LNCaP clone FGC (cell line): Measurements from ENCODE around the gene CHMP3.

Source experiments
- DNase-seq: peaks from one replicate; pipeline ENCODE4 v3.0.0-alpha.2; 2011; ENCODE audit warnings: low read depth
- H3K4me3 ChIP-seq: 2 replicates; pipeline ENCODE4 v1.5.1; 2011; ENCODE audit warnings: mild to moderate bottlenecking, low read depth, low read length, control low read depth
- CTCF ChIP-seq: IDR thresholded peaks from 2 replicates; pipeline ENCODE4 v1.5.1; 2012; ENCODE audit warnings: mild to moderate bottlenecking; ENCODE audit not compliant: control insufficient read depth, insufficient read depth; ENCODE audit errors: extremely low read depth

Gene CHMP3

GRCh38 chr2:86488561-86489250 is 74.5 kb downstream of the CHMP3 start:
- DNase-seq: no peak
- no peak for TF ChIP-seq CTCF
- H3K4me3 ChIP-seq: no peak overlapping the region

- no peak for DNase-seq
- TF ChIP-seq CTCF: no peak
- no peak overlapping the region for H3K4me3 ChIP-seq
Observed at GRCh38 chr2:86487062-86487461, 76.2 kb downstream of the CHMP3 start.

GRCh38 chr2:86485802-86486201 is 77.4 kb downstream of the CHMP3 start:
- H3K4me3 ChIP-seq: no peak overlapping the region
- DNase-seq: no peak
- TF ChIP-seq CTCF: no peak

- H3K4me3 ChIP-seq: no peak overlapping the region
- no peak for TF ChIP-seq CTCF
- no peak for DNase-seq
Observed at GRCh38 chr2:86485103-86485502, 78.1 kb downstream of the CHMP3 start.

- no peak for TF ChIP-seq CTCF
- no peak for DNase-seq
- H3K4me3 ChIP-seq: no peak overlapping the region
Observed at GRCh38 chr2:86484385-86484784, 78.9 kb downstream of the CHMP3 start.

- TF ChIP-seq CTCF: no peak
- no peak for DNase-seq
- no peak overlapping the region for H3K4me3 ChIP-seq
Observed at GRCh38 chr2:86482034-86482433, 81.2 kb downstream of the CHMP3 start.

GRCh38 chr2:86480105-86480504 is 83.1 kb downstream of the CHMP3 start:
- DNase-seq: peak; percentile 58
- no peak overlapping the region for H3K4me3 ChIP-seq
- TF ChIP-seq CTCF: no peak
